Panc1 (cell line): ENCODE data around the gene CD80. TPM values are rescaled to one million over a fixed set of nuclear protein-coding genes. Genes with fewer than 3 reads are reported as not detected.

Source experiments
- ATAC-seq: fragments of 200-7000 bp; cut with Tn5 transposase; 2 replicates; pipeline ENCODE4 v1.9.1; 2020; ENCODE audit warnings: mild to moderate bottlenecking, moderate library complexity
- BruUV-seq: library from RNA; stranded (reverse); fragments of 400-500 nt; replicated peaks from 2 replicates; lab custom pipeline; 2021; lab: Mats Ljungman, UMichigan
- CTCF ChIA-PET: fragments of 300-600 bp; sonication (Branson Sonifier 250); formaldehyde crosslinking; loops from one replicate; lab custom pipeline; 2022; ENCODE audit warnings: antibody characterized with exemption; lab: Charles Lee
- POLR2A ChIA-PET: fragments of 300-600 bp; sonication (Branson Sonifier 250); formaldehyde crosslinking; loops from one replicate; lab custom pipeline; 2022; ENCODE audit warnings: antibody characterized with exemption; lab: Charles Lee
- DNase-seq: peaks from one replicate; pipeline ENCODE4 v3.0.0-alpha.2; 2010; ENCODE audit warnings: low read depth, low spot score
- H3K27ac ChIP-seq: 2 replicates; pipeline ENCODE4 v1.5.1; 2011; ENCODE audit warnings: mild to moderate bottlenecking, low read length, inconsistent platforms
- H3K27me3 ChIP-seq: fragments of 200-500 bp; sonication (Bioruptor generic); 2 replicates; pipeline ENCODE4 v1.6.0; 2014; ENCODE audit warnings: low read length, inconsistent platforms; ENCODE audit not compliant: control insufficient read depth, insufficient read depth
- H3K36me3 ChIP-seq: fragments of 200-500 bp; sonication (Bioruptor generic); 2 replicates; pipeline ENCODE4 v1.5.1; 2014; ENCODE audit warnings: inconsistent platforms, mild to moderate bottlenecking, low read length, moderate library complexity; ENCODE audit not compliant: control insufficient read depth, insufficient read depth
- H3K4me1 ChIP-seq: 2 replicates; pipeline ENCODE4 v1.5.1; 2011; ENCODE audit warnings: inconsistent platforms, mild to moderate bottlenecking, low read length, moderate library complexity; ENCODE audit not compliant: control insufficient read depth, insufficient read depth
- H3K4me3 ChIP-seq, 2 experiments: 2 replicates each; pipeline ENCODE4 v1.5.1; 2011 to 2012; ENCODE audit warnings: low read depth in 2 of 2, low read length in 2 of 2, mild to moderate bottlenecking in 2 of 2, inconsistent platforms in 1 of 2, moderate library complexity in 1 of 2
- H3K9me3 ChIP-seq: fragments of 200-500 bp; sonication (Bioruptor generic); 2 replicates; pipeline ENCODE4 v1.5.1; 2014; ENCODE audit warnings: low read depth, mild to moderate bottlenecking, inconsistent platforms, low read length, moderate library complexity; ENCODE audit not compliant: control insufficient read depth, insufficient read depth
- POLR2AphosphoS5 ChIP-seq: IDR thresholded peaks from 2 replicates; pipeline ENCODE4 v1.6.1; 2012; ENCODE audit warnings: mild to moderate bottlenecking, low read depth, low read length, moderate library complexity
- SIN3A ChIP-seq: IDR thresholded peaks from 2 replicates; pipeline ENCODE4 v1.6.1; 2012; ENCODE audit warnings: low read depth, mild to moderate bottlenecking, low read length, moderate library complexity, borderline replicate concordance; ENCODE audit not compliant: insufficient read depth
- TCF7L2 ChIP-seq: IDR thresholded peaks from 2 replicates; pipeline ENCODE4 v1.6.1; 2011; ENCODE audit warnings: mild to moderate bottlenecking, low read depth, low read length, inconsistent platforms
- in situ Hi-C: cut with HindIII; loops from 2 replicates; pipeline ENCODE4 v1.10.0; 2016; ENCODE audit warnings: low sequenced_read_pairs, low pct_unique_long_range_greater_than_20kb
- intact Hi-C: fragments of 100-400 bp; cut with micrococcal nuclease; formaldehyde crosslinking; loops from one replicate; pipeline ENCODE4 v1.10.0; 2022; ENCODE audit not compliant: unreplicated experiment
- total RNA-seq: library from RNA; stranded (reverse); gene quantifications from one replicate; pipeline ENCODE4 v1.2.1, GENCODE V29; 2021; ENCODE audit not compliant: unreplicated experiment
- TF ChIP-seq, protein P1 (sequence below), 2 experiments: IDR thresholded peaks; 2 replicates each; pipeline ENCODE4 v1.6.1; 2011 to 2012; ENCODE audit warnings: low read depth in 2 of 2, control low read depth in 1 of 2, low read length in 1 of 2, mild to moderate bottlenecking in 1 of 2, moderate library complexity in 1 of 2; ENCODE audit not compliant: insufficient read depth in 1 of 2
- TF ChIP-seq, protein P2 (sequence below): fragments of 450-650 bp; IDR thresholded peaks from 2 replicates; pipeline ENCODE4 v1.5.1; 2017; ENCODE audit warnings: mild to moderate bottlenecking

Gene CD80
- total RNA-seq, 1 experiment from 2014 or later: 0.15 TPM

DNA sequence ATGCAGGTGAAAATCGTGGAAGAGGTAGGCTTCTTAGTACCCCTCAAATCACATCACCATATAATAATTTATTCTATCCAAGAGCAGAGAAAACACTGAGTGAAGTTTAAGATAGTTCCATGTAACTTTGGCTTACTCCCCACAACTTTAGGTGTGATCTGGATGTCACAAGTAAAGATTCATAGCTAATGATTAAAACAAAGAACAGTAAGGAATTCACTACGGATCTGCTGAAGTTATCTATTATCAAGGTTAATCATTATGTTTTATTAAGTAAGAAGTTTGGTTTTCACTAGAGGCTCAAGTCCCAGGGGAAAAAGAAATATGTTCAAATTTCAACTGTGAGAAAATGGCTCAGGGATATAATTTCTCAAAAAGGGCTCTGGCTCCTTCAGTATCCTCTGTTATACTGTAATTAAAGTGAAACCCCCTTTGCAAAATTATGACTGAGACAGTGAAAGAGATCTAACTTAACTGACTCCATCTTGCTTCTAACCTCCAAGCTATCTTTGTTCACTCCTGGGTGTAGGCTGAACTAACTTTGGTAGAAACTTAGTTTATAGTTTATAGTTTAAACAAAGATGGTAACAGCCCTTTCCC lies 17.1 kb downstream of the CD80 start:
- Histone ChIP-seq H3K36me3 (no peaks in the 10 kb centered on the region), H3K4me1 (no peaks in the 10 kb centered on the region), H3K27me3 (no peaks in the 10 kb centered on the region), H3K27ac (no peak overlapping the region), H3K4me3 (no peak overlapping the region), H3K9me3 (no peaks in the 10 kb centered on the region)
- CTCF ChIA-PET: no interaction called here
- intact Hi-C loops (no loop called here), in situ Hi-C loops (no loop called here)
- ATAC-seq: no peak
- no TSS peak for BruUV-seq
- TF ChIP-seq, protein P1, sequence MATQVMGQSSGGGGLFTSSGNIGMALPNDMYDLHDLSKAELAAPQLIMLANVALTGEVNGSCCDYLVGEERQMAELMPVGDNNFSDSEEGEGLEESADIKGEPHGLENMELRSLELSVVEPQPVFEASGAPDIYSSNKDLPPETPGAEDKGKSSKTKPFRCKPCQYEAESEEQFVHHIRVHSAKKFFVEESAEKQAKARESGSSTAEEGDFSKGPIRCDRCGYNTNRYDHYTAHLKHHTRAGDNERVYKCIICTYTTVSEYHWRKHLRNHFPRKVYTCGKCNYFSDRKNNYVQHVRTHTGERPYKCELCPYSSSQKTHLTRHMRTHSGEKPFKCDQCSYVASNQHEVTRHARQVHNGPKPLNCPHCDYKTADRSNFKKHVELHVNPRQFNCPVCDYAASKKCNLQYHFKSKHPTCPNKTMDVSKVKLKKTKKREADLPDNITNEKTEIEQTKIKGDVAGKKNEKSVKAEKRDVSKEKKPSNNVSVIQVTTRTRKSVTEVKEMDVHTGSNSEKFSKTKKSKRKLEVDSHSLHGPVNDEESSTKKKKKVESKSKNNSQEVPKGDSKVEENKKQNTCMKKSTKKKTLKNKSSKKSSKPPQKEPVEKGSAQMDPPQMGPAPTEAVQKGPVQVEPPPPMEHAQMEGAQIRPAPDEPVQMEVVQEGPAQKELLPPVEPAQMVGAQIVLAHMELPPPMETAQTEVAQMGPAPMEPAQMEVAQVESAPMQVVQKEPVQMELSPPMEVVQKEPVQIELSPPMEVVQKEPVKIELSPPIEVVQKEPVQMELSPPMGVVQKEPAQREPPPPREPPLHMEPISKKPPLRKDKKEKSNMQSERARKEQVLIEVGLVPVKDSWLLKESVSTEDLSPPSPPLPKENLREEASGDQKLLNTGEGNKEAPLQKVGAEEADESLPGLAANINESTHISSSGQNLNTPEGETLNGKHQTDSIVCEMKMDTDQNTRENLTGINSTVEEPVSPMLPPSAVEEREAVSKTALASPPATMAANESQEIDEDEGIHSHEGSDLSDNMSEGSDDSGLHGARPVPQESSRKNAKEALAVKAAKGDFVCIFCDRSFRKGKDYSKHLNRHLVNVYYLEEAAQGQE (IDR thresholded peaks at IDR 0.05; ENCODE audit: insufficient read depth in 1 of 2, low read depth in 2 of 2, low read length in 1 of 2): no peak
- TF ChIP-seq, protein P2, sequence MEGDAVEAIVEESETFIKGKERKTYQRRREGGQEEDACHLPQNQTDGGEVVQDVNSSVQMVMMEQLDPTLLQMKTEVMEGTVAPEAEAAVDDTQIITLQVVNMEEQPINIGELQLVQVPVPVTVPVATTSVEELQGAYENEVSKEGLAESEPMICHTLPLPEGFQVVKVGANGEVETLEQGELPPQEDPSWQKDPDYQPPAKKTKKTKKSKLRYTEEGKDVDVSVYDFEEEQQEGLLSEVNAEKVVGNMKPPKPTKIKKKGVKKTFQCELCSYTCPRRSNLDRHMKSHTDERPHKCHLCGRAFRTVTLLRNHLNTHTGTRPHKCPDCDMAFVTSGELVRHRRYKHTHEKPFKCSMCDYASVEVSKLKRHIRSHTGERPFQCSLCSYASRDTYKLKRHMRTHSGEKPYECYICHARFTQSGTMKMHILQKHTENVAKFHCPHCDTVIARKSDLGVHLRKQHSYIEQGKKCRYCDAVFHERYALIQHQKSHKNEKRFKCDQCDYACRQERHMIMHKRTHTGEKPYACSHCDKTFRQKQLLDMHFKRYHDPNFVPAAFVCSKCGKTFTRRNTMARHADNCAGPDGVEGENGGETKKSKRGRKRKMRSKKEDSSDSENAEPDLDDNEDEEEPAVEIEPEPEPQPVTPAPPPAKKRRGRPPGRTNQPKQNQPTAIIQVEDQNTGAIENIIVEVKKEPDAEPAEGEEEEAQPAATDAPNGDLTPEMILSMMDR: no peak
- TF ChIP-seq SIN3A: no peak
- no peak for TF ChIP-seq POLR2AphosphoS5
- no peak for TF ChIP-seq TCF7L2
- DNase-seq: no peak
- POLR2A ChIA-PET: no interaction called here

DNA sequence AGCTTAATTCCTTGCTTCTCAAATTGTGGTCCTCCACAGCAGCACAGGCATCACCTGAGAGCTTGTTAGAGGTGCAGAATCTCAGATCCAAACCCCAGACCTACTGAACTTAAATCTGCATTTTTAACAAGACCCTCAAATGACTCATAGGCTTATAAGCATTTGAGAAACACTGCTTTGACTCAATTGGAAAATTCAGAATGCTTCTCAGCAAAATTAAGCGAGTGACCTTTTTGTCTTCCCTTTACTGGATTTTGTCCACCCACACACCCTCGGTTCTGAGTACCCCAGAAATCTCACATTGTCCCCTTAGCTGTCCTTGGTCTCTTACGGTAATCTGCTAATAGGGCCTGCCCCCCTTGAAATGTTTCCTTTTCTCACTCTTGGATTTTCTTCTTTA lies 17.9 kb downstream of the CD80 start:
- Histone ChIP-seq H3K27me3 (no peaks in the 10 kb centered on the region), H3K4me1 (no peaks in the 10 kb centered on the region), H3K4me3 (no peak overlapping the region), H3K27ac (no peak overlapping the region), H3K36me3 (no peaks in the 10 kb centered on the region), H3K9me3 (no peaks in the 10 kb centered on the region)
- TF ChIP-seq SIN3A (no peak), TCF7L2 (no peak), POLR2AphosphoS5 (no peak)
- TF ChIP-seq, protein P2: no peak
- TF ChIP-seq, protein P1 (IDR thresholded peaks at IDR 0.05; ENCODE audit: insufficient read depth in 1 of 2, low read depth in 2 of 2, low read length in 1 of 2): no peak
- no TSS peak for BruUV-seq
- DNase-seq: no peak
- in situ Hi-C loops (no loop called here), intact Hi-C loops (no loop called here)
- ChIA-PET CTCF (no interaction called here), POLR2A (no interaction called here)
- no peak for ATAC-seq
